ENCODE data around the gene SEPTIN3. TPM values are rescaled to one million over a fixed set of nuclear protein-coding genes. Genes with fewer than 3 reads are reported as not detected.

The SEPTIN3 gene
- total and polyA plus RNA-seq, 2 of the 8 experiments (the other 6 are each of a cell fraction or from before 2014, with no cell fraction given), result 38.9 to 52.9 TPM

- TF ChIP-seq ATF2 (IDR thresholded peaks at IDR 0.05; ENCODE audit: low read length), result no peak
- no peak for TF ChIP-seq ASH2L (IDR thresholded peaks at IDR 0.05; ENCODE audit: low read length)
- TF ChIP-seq EP300 (IDR thresholded peaks at IDR 0.05; ENCODE audit: borderline replicate concordance in 1 of 2, low read depth in 2 of 2, low read length in 2 of 2), result no peak
- TF ChIP-seq MAFK (IDR thresholded peaks at IDR 0.05; ENCODE audit: low read depth, low read length), result no peak
- no peak for TF ChIP-seq CTBP2 (IDR thresholded peaks at IDR 0.05; ENCODE audit: borderline replicate concordance, insufficient read depth, insufficient read length, low read length)
Measured at GRCh38 chr22:42000466-42000865, 31.2 kb downstream of the SEPTIN3 start (continued).
